ENCODE data around the gene ERCC8.

ERCC8 gene

DNA sequence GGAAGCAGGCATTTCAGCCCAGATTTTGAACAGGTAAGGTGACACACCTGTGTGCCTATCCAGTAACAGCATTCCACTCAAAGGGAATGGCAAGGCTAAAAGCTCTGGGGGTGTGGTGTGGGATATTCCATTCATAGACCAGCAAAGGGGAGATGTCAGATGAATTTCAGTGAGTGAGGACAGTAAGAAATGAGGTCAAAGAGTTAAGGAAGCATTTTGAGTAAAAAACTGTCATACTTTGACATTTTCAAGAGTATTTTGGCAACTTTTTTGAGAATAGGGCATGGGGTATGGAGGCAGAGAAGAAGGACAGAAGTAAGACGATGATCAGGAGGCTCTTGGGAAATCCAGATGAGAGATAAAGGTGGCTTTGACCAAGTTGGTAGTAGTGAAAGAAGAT, 98.6 kb downstream of the ERCC8 start:
- Histone ChIP-seq H3K4me1 (ENCODE audit: insufficient read depth, low read length) (no peaks in the 10 kb centered on the region), H3K9me3 (ENCODE audit: insufficient read depth, low read length, severe bottlenecking) (no peaks in the 10 kb centered on the region), H3K4me2 (ENCODE audit: insufficient read depth, low read length) (no peak overlapping the region), H3K27me3 (ENCODE audit: insufficient read depth, low read length, poor library complexity) (no peaks in the 10 kb centered on the region), H3K27ac (ENCODE audit: low read length) (no peak overlapping the region), H3K79me2 (ENCODE audit: insufficient read depth, low read length) (no peaks in the 10 kb centered on the region), H3K36me3 (ENCODE audit: insufficient read depth, low read length) (no peaks in the 10 kb centered on the region), H4K20me1 (ENCODE audit: insufficient read depth, low read length) (no peaks in the 10 kb centered on the region), H3K4me3 (ENCODE audit: low read depth in 1 of 2, low read length in 2 of 2) (no peak overlapping the region), H2AFZ (ENCODE audit: low read depth, low read length) (no peak overlapping the region), H3K9ac (ENCODE audit: low read depth, low read length) (no peak overlapping the region)
- no peak for TF ChIP-seq EZH2 (IDR thresholded peaks at IDR 0.05; ENCODE audit: borderline replicate concordance, low read depth, low read length, severe bottlenecking)
- TF ChIP-seq, protein P1, sequence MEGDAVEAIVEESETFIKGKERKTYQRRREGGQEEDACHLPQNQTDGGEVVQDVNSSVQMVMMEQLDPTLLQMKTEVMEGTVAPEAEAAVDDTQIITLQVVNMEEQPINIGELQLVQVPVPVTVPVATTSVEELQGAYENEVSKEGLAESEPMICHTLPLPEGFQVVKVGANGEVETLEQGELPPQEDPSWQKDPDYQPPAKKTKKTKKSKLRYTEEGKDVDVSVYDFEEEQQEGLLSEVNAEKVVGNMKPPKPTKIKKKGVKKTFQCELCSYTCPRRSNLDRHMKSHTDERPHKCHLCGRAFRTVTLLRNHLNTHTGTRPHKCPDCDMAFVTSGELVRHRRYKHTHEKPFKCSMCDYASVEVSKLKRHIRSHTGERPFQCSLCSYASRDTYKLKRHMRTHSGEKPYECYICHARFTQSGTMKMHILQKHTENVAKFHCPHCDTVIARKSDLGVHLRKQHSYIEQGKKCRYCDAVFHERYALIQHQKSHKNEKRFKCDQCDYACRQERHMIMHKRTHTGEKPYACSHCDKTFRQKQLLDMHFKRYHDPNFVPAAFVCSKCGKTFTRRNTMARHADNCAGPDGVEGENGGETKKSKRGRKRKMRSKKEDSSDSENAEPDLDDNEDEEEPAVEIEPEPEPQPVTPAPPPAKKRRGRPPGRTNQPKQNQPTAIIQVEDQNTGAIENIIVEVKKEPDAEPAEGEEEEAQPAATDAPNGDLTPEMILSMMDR (IDR thresholded peaks at IDR 0.05; ENCODE audit: borderline replicate concordance, extremely low read depth, low read length, poor library complexity, severe bottlenecking): no peak
- no peak for DNase-seq
- ATAC-seq (ENCODE audit: insufficient read depth, low read depth): no peak

DNA sequence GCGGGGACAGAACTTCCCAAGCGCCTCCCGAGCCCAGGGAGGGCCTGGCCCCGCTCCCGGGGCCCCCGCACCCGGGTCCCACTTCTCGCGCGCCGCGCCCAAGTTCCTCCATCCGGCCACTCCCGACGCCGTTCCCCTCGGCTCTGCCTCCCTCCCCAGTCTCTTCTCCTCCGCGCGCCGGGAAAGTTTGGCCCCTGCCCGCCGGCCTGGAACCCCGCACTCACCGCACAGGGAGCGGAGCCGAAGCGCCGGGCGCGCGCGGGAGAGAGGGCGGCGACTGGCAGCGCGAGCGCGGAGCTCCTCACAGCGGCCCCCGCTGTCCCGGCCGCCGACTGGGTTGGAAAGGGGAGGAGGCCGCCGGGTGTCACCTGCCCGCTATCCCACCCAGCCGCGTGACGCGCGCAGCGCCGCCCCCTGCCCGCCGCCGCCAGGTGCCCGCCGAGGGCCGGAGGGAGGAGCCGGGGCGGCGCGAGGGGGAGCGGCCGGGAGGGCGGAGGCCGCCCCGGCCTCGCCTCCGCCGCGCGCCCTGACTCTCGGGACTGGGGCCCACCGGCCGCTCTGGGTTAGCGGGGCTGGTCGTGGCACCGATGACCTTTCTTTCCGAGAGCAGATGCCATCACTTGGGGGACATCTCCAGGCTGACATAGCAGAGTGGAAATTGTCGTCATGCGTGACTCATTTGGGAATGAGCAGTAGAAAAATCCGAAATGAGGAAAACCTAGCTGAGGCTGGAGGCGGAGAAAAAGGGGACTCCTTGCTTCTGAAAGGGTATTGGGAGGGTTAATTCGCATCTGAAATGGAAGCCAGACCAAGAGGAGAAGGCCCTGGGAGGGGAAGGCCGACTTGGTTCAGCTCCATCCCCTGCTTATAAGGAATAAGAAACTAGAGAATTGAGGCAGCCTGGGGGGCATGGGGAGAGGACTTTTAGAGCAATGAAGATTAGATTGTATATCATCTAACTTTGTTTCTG, 100.6 kb downstream of the ERCC8 start, which contains the start of gene ELOVL7:
ELOVL7 (minus strand) TSS at position 334 of the 970 bp plus-strand sequence. CDS start 56,872 bp downstream, outside the sequence.
- no peak within 1 kb of the TSS for H3K27ac ChIP-seq (ENCODE audit: low read length)
- no peaks in the 10 kb centered on the region for H3K4me1 ChIP-seq (ENCODE audit: insufficient read depth, low read length)
- H4K20me1 ChIP-seq (ENCODE audit: insufficient read depth, low read length): no peaks in the 10 kb centered on the region
- no peak within 1 kb of the TSS for H3K4me3 ChIP-seq (ENCODE audit: low read depth in 1 of 2, low read length in 2 of 2)
- TF ChIP-seq, protein P1 (IDR thresholded peaks at IDR 0.05; ENCODE audit: borderline replicate concordance, extremely low read depth, low read length, poor library complexity, severe bottlenecking): no peak
- TF ChIP-seq EZH2 (IDR thresholded peaks at IDR 0.05; ENCODE audit: borderline replicate concordance, low read depth, low read length, severe bottlenecking): no peak
- no peaks in the 10 kb centered on the region for H3K79me2 ChIP-seq (ENCODE audit: insufficient read depth, low read length)
- H3K27me3 ChIP-seq (ENCODE audit: insufficient read depth, low read length, poor library complexity): no peaks in the 10 kb centered on the region
- H3K9ac ChIP-seq (ENCODE audit: low read depth, low read length): no peak within 1 kb of the TSS
- DNase-seq: no peak
- no peaks in the 10 kb centered on the region for H3K36me3 ChIP-seq (ENCODE audit: insufficient read depth, low read length)
- no peak within 1 kb of the TSS for H2AFZ ChIP-seq (ENCODE audit: low read depth, low read length)
- ATAC-seq (ENCODE audit: insufficient read depth, low read depth): no peak
- no peaks in the 10 kb centered on the region for H3K9me3 ChIP-seq (ENCODE audit: insufficient read depth, low read length, severe bottlenecking)
- no peak within 1 kb of the TSS for H3K4me2 ChIP-seq (ENCODE audit: insufficient read depth, low read length)

DNA sequence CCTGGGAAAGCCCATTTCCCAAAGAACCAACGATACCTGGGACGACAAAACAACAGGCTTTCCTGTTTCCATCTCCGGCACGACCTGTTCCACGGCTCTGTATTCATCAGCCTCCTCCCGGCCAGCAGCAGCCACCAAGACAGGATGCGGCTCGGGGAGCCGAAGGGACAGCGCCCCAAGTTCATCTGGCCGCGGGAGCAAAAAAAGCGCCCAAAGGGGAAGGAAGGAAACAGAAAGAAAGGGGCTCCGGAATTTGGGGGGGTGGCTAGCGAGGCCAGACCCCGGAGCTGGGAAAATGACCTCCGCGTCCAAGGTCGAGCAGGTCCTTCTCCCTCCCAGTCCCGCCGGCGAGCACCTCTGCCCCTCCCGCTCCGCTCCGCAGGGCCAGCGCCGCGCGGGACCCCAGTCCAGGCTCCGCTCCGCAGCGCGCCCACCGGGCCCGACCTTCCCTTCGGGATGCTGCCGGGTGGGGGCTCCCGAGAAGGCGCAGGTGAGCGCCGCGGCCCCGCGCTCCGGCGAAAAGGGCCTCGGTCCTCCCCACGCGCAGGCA, 101.4 kb downstream of the ERCC8 start:
- no peaks in the 10 kb centered on the region for H4K20me1 ChIP-seq (ENCODE audit: insufficient read depth, low read length)
- no peak overlapping the region for H3K4me3 ChIP-seq (ENCODE audit: low read depth in 1 of 2, low read length in 2 of 2)
- no peak for DNase-seq
- TF ChIP-seq, protein P1 (IDR thresholded peaks at IDR 0.05; ENCODE audit: borderline replicate concordance, extremely low read depth, low read length, poor library complexity, severe bottlenecking): no peak
- TF ChIP-seq EZH2 (IDR thresholded peaks at IDR 0.05; ENCODE audit: borderline replicate concordance, low read depth, low read length, severe bottlenecking): no peak
- no peaks in the 10 kb centered on the region for H3K9me3 ChIP-seq (ENCODE audit: insufficient read depth, low read length, severe bottlenecking)
- no peak overlapping the region for H3K27ac ChIP-seq (ENCODE audit: low read length)
- no peaks in the 10 kb centered on the region for H3K36me3 ChIP-seq (ENCODE audit: insufficient read depth, low read length)
- no peak for ATAC-seq (ENCODE audit: insufficient read depth, low read depth)
- H3K4me1 ChIP-seq (ENCODE audit: insufficient read depth, low read length): no peaks in the 10 kb centered on the region
- no peak overlapping the region for H3K9ac ChIP-seq (ENCODE audit: low read depth, low read length)
- H3K4me2 ChIP-seq (ENCODE audit: insufficient read depth, low read length): no peak overlapping the region
- H3K27me3 ChIP-seq (ENCODE audit: insufficient read depth, low read length, poor library complexity): no peaks in the 10 kb centered on the region
- no peaks in the 10 kb centered on the region for H3K79me2 ChIP-seq (ENCODE audit: insufficient read depth, low read length)
- H2AFZ ChIP-seq (ENCODE audit: low read depth, low read length): no peak overlapping the region

All from DND-41 (cell line).